NCI-H748 (cell line): ENCODE data around the gene CHST4.
"Not testable (repeated sequence)": the region's sequence is repeated elsewhere in the genome, so short reads cannot be mapped to it uniquely, and the experiment has no call there.

ENCODE experiments used
- DNase-seq: peaks from one replicate; lab custom pipeline; 2025; ENCODE audit not compliant: unreplicated experiment; lab: John Stamatoyannopoulos, UW

CHST4 gene

GRCh38 chr16:71526111-71526631 lies at the start of gene CHST4:
TSS of gene CHST4 (plus strand) at chr16:71526426. CDS start at chr16:71536678, 10,252 bp downstream.
- peak; percentile 37 for DNase-seq

GRCh38 chr16:71476457-71477124 lies 49.6 kb upstream of the CHST4 start:
- DNase-seq = no peak

GRCh38 chr16:71479420-71479819 lies 46.8 kb upstream of the CHST4 start:
- DNase-seq = peak; percentile 41

GRCh38 chr16:71480956-71481355 lies 45.3 kb upstream of the CHST4 start:
- DNase-seq = no peak

GRCh38 chr16:71482569-71482968 lies 43.7 kb upstream of the CHST4 start:
- DNase-seq = no peak

GRCh38 chr16:71484006-71484893 lies 42.0 kb upstream of the CHST4 start:
- peak; percentile 90 for DNase-seq

- DNase-seq = no peak
Measured at GRCh38 chr16:71489122-71489521, 37.1 kb upstream of the CHST4 start, which contains the start of gene ZNF19. TSS of gene ZNF19 (minus strand) at chr16:71489324. CDS start at chr16:71482114, 7,210 bp downstream.

- DNase-seq = no peak
Measured at GRCh38 chr16:71490361-71490760, 35.9 kb upstream of the CHST4 start.

GRCh38 chr16:71491054-71491453 lies 35.2 kb upstream of the CHST4 start:
- no peak for DNase-seq

- DNase-seq = no peak
Measured at GRCh38 chr16:71492786-71493185, 33.4 kb upstream of the CHST4 start.

- no peak for DNase-seq
Measured at GRCh38 chr16:71493213-71493612, 33.0 kb upstream of the CHST4 start.

GRCh38 chr16:71498031-71498430 lies 28.2 kb upstream of the CHST4 start:
- DNase-seq = no peak

- DNase-seq = peak; percentile 46
Measured at GRCh38 chr16:71499775-71500364, 26.4 kb upstream of the CHST4 start.

- no peak for DNase-seq
Measured at GRCh38 chr16:71500964-71501363, 25.3 kb upstream of the CHST4 start.

- DNase-seq = no peak
Measured at GRCh38 chr16:71501547-71501946, 24.7 kb upstream of the CHST4 start.

GRCh38 chr16:71504051-71504450 lies 22.2 kb upstream of the CHST4 start:
- not testable (repeated sequence) for DNase-seq

- DNase-seq = no peak
Measured at GRCh38 chr16:71504901-71505300, 21.3 kb upstream of the CHST4 start.

- no peak for DNase-seq
Measured at GRCh38 chr16:71507061-71507460, 19.2 kb upstream of the CHST4 start.

GRCh38 chr16:71513302-71513701 lies 12.9 kb upstream of the CHST4 start:
- DNase-seq = no peak

- no peak for DNase-seq
Measured at GRCh38 chr16:71514476-71514875, 11.8 kb upstream of the CHST4 start.

GRCh38 chr16:71515026-71515425 lies 11.2 kb upstream of the CHST4 start:
- no peak for DNase-seq
